ENCODE results near the gene KIAA1755.
A peak's percentile ranks its signal among the peaks of the same experiment; 100 is the strongest.

The KIAA1755 gene

DNA sequence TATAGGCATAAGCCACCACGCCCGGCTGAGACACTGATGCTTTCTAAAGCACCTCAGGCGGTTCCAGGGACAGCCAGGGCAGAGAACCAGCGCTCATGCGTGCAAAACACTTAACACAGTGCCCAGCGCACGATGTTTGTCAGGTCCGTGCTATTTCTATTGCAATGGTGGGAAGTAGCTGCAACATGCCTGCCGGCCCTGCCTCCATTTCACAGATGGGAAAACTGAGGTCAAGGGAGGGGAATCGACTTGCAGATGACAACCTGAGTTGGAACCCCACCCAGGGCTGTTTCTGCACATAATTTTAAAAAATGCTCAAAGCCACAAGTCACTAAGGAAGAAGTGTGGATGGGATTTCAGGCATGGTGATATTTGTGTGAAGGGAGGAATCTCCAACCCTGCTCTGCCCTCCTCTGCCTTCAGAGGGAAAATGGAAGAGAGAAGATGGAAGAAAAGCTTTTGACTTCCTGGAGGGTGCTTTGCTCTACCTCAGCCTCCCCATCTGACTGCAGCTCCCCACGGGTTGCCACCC lies 39.9 kb downstream of the KIAA1755 start:
- H3K4me3 Mint-ChIP-seq: peak overlapping the region in 1 of 3 experiments; percentile 47
- peaks cover 15% of the 10 kb centered on the region for H3K4me1 Mint-ChIP-seq
- no peaks in the 10 kb centered on the region for H3K36me3 Mint-ChIP-seq (ENCODE audit: low read depth)
- peak overlapping the region in 2 of 3 experiments; percentile 40 to 50 for H3K27ac Mint-ChIP-seq
- no peak for TF ChIP-seq CTCF (IDR thresholded peaks at IDR 0.05; ENCODE audit: unreplicated experiment in 3 of 3)
- no peaks in the 10 kb centered on the region for H3K9me3 Mint-ChIP-seq
- peaks cover 4% of the 10 kb centered on the region for H3K27me3 Mint-ChIP-seq (ENCODE audit: low read depth)

- Mint-ChIP-seq H3K27ac (peak overlapping the region in 1 of 3 experiments; percentile 41), H3K4me1 (peaks cover 24% of the 10 kb centered on the region), H3K9me3 (no peaks in the 10 kb centered on the region), H3K4me3 (no peak overlapping the region), H3K27me3 (ENCODE audit: low read depth) (peaks cover 4% of the 10 kb centered on the region), H3K36me3 (ENCODE audit: low read depth) (no peaks in the 10 kb centered on the region)
- no peak for TF ChIP-seq CTCF (IDR thresholded peaks at IDR 0.05; ENCODE audit: unreplicated experiment in 3 of 3)
Measured at GRCh38 chr20:38219006-38219950, 41.3 kb downstream of the KIAA1755 start.

GRCh38 chr20:38218566-38218885 lies 42.0 kb downstream of the KIAA1755 start:
- no peak overlapping the region for H3K4me3 Mint-ChIP-seq

DNA sequence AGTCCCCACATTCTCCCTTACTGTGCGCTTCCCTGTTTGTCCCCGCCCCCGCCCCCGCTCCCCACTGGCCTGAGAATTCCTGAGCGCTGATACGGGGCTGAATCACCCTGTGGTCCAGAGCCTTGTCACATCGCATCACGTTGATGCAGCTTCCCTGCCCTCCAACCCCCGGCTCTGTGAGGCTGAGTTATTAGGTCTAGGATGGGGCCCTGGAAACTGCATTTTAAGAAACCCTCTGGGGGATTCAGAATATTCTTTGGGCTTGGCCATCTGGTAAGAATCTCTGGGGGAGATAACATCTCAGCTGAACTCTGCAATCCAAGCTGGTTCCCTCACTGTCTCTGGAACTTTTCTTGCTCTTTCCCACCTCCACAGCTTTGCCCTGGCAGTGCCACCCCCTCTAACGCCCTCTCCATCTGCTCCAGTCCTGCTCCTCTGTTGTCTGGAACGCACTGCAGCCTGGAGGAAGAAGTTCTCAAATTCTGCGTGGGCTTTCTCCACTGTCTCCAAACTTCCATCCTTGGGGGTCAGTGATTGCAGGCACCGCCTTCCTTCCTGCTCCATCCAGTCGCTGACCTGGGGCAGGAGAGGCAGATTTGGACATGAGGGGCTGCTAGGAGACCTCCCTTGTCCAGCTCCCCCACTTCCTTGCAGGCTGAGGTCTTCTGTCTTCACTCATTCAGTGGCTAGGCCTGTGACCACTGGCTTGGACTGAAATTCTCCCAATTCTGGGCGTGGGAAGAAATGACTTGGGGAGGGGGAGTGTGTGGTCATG lies 42.6 kb downstream of the KIAA1755 start:
- H3K36me3 Mint-ChIP-seq (ENCODE audit: low read depth): no peaks in the 10 kb centered on the region
- TF ChIP-seq CTCF (IDR thresholded peaks at IDR 0.05; ENCODE audit: unreplicated experiment in 3 of 3): no peak
- H3K27me3 Mint-ChIP-seq (ENCODE audit: low read depth): peaks cover 4% of the 10 kb centered on the region
- peak overlapping the region; percentile 41 to 82 (median 46) for H3K27ac Mint-ChIP-seq
- H3K4me3 Mint-ChIP-seq: no peak overlapping the region
- peaks cover 24% of the 10 kb centered on the region for H3K4me1 Mint-ChIP-seq
- H3K9me3 Mint-ChIP-seq: no peaks in the 10 kb centered on the region

More at GRCh38 chr20:38218566-38218885, 42.0 kb downstream of the KIAA1755 start:
- Mint-ChIP-seq H3K9me3 (no peaks in the 10 kb centered on the region), H3K27me3 (ENCODE audit: low read depth) (peaks cover 4% of the 10 kb centered on the region), H3K4me1 (peaks cover 24% of the 10 kb centered on the region), H3K36me3 (ENCODE audit: low read depth) (no peaks in the 10 kb centered on the region), H3K27ac (peak overlapping the region in 2 of 3 experiments; percentile 41 to 46)
- no peak for TF ChIP-seq CTCF (IDR thresholded peaks at IDR 0.05; ENCODE audit: unreplicated experiment in 3 of 3)

GRCh38 chr20:38216746-38217595 lies 43.6 kb downstream of the KIAA1755 start:
- Mint-ChIP-seq H3K4me1 (peaks cover 24% of the 10 kb centered on the region), H3K27ac (no peak overlapping the region), H3K4me3 (no peak overlapping the region), H3K27me3 (ENCODE audit: low read depth) (peaks cover 2% of the 10 kb centered on the region), H3K9me3 (no peaks in the 10 kb centered on the region), H3K36me3 (ENCODE audit: low read depth) (no peaks in the 10 kb centered on the region)
- TF ChIP-seq CTCF (IDR thresholded peaks at IDR 0.05; ENCODE audit: unreplicated experiment in 3 of 3): no peak
